Kidney (tissue), 14 donors: ENCODE measurements around the gene MAP3K1. TPM values are rescaled to one million over a fixed set of nuclear protein-coding genes. Genes with fewer than 3 reads are reported as not detected.

Experiments
- DNase-seq, 5 donors: peaks; one replicate each; pipeline ENCODE4 v3.0.0-alpha.2; 2013 to 2020
- FAIRE-seq: peaks from 2 replicates; lab custom pipeline; 2012; peaks lifted over from hg19 to GRCh38; lab: Jason Lieb, UNC
- H3K27ac ChIP-seq, 2 donors: one replicate each; pipeline ENCODE4 v1.7.0; 2013; ENCODE audit warnings: low read depth in 2 of 2, low read length in 2 of 2, inconsistent platforms in 1 of 2
- H3K27me3 ChIP-seq: one replicate; pipeline ENCODE4 v1.7.1; 2013; ENCODE audit warnings: low read length, inconsistent platforms; ENCODE audit not compliant: control insufficient read depth, insufficient read depth
- H3K36me3 ChIP-seq, 3 donors: one replicate each; pipeline versions ENCODE4 v1.7.0 to v1.7.1; 2013; ENCODE audit warnings: low read length in 3 of 3, control low read depth in 1 of 3, inconsistent platforms in 1 of 3; ENCODE audit not compliant: insufficient read depth in 3 of 3, control insufficient read depth in 2 of 3
- H3K4me1 ChIP-seq, 3 donors: one replicate each; pipeline versions ENCODE4 v1.7.0 to v1.7.1; 2013; ENCODE audit warnings: low read length in 3 of 3, inconsistent platforms in 1 of 3, low read depth in 1 of 3; ENCODE audit not compliant: control insufficient read depth in 2 of 3, insufficient read depth in 2 of 3
- H3K4me3 ChIP-seq, 3 donors: one replicate each; pipeline versions ENCODE4 v1.7.0 to v1.8.1; 2013; ENCODE audit warnings: low read length in 3 of 3, control low read depth in 1 of 3, inconsistent platforms in 1 of 3
- H3K9ac ChIP-seq, 3 donors: one replicate each; pipeline versions ENCODE4 v1.7.0 to v1.7.1; 2013; ENCODE audit warnings: low read length in 3 of 3, control low read depth in 1 of 3, inconsistent platforms in 1 of 3
- H3K9me3 ChIP-seq, 3 donors: one replicate each; pipeline versions ENCODE4 v1.7.0 to v1.7.1; 2013; ENCODE audit warnings: low read length in 3 of 3, control low read depth in 1 of 3, inconsistent platforms in 1 of 3; ENCODE audit not compliant: control insufficient read depth in 2 of 3, insufficient read depth in 1 of 3
- CTCF ChIP-seq: IDR thresholded peaks from 3 replicates; pipeline ENCODE4 v1.5.1; 2012; ENCODE audit warnings: mild to moderate bottlenecking, moderate library complexity, borderline replicate concordance; ENCODE audit not compliant: insufficient read depth; ENCODE audit errors: extremely low read depth
- intact Hi-C: fragments of 100-400 bp; cut with DNase I; formaldehyde crosslinking; loops from one replicate; pipeline ENCODE4 v1.11.1; 2022
- polyA plus RNA-seq: library from polyadenylated mRNA; stranded (reverse); fragments of 350-450 nt; fragmentation: Illumina TruSeq; extraction: RNeasy Lipid Tissue Mini Kit (QIAGEN cat#74804); gene quantifications from one replicate; pipeline ENCODE4 v1.2.3, GENCODE V29; 2014; ENCODE audit warnings: low read depth, low replicate concordance; ENCODE audit not compliant: insufficient read depth
- total RNA-seq: library from RNA; stranded (reverse); fragmentation: NEBNext Ultra II Directional; extraction: Animal tissue kit (Norgen Biotek cat#: 25700); gene quantifications from one replicate; pipeline ENCODE4 v1.2.1, GENCODE V29; 2021
- donor health status: control.
- donor health status: control.
- donor health status: control.
- donor health status: control.
- donor health status: control.
- donor health status: DM: yes; HTN: yes; CAD: no.
- donor health status: Normal renal cell carcinoma (clear cell type).

MAP3K1 gene
- total and polyA plus RNA-seq, 2 donors from 2014 or later: 8.1 to 64.0 TPM

DNA sequence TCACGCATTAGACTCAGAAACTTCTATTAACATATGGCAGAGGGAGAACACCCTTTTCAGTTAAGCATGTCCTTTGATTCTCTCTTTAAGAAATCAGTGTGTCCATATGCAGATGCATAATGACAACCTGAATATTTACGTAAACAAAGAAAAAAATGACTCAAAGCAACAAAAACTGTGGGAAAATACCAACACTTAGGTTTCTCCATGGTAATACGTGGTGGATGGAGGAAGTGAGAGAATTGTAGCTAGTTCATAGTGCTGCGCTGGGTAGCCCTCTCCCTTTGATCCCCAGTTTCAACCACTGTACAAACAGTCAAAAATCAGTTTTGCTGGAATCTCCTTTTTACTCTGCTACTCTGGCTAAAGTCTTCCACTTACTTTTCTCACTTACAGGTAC is 2.0 kb upstream of the MAP3K1 start:
- DNase-seq: no peak
- FAIRE-seq: no peak
- intact Hi-C loops: no loop called here
- no peak for TF ChIP-seq CTCF
- Histone ChIP-seq H3K27me3 (no peaks in the 10 kb centered on the region), H3K36me3 (no peaks in the 10 kb centered on the region), H3K9me3 (no peaks in the 10 kb centered on the region), H3K9ac (no peak overlapping the region), H3K4me1 (peaks cover 0 to 4% (median 0%) of the 10 kb centered on the region in 3 donors), H3K4me3 (peak overlapping the region in 1 of 3 donors; percentile 89), H3K27ac (no peak overlapping the region)

GRCh38 chr5:56814361-56814962 is 887 bp upstream of the MAP3K1 start:
- H3K4me3 ChIP-seq: peak overlapping the region; percentile 62 to 89 (median 68)
- FAIRE-seq: no peak
- no peak for TF ChIP-seq CTCF
- H3K27ac ChIP-seq: peak overlapping the region; percentile 80 to 94
- no peaks in the 10 kb centered on the region for H3K27me3 ChIP-seq
- no peaks in the 10 kb centered on the region for H3K9me3 ChIP-seq
- H3K9ac ChIP-seq: peak overlapping the region; percentile 9 to 90 (median 63)
- peak; percentile 62 to 86 (median 76) for DNase-seq
- H3K36me3 ChIP-seq: no peaks in the 10 kb centered on the region
- H3K4me1 ChIP-seq: peaks cover 3 to 11% (median 4%) of the 10 kb centered on the region in 3 donors
- intact Hi-C loops: no loop called here

DNA sequence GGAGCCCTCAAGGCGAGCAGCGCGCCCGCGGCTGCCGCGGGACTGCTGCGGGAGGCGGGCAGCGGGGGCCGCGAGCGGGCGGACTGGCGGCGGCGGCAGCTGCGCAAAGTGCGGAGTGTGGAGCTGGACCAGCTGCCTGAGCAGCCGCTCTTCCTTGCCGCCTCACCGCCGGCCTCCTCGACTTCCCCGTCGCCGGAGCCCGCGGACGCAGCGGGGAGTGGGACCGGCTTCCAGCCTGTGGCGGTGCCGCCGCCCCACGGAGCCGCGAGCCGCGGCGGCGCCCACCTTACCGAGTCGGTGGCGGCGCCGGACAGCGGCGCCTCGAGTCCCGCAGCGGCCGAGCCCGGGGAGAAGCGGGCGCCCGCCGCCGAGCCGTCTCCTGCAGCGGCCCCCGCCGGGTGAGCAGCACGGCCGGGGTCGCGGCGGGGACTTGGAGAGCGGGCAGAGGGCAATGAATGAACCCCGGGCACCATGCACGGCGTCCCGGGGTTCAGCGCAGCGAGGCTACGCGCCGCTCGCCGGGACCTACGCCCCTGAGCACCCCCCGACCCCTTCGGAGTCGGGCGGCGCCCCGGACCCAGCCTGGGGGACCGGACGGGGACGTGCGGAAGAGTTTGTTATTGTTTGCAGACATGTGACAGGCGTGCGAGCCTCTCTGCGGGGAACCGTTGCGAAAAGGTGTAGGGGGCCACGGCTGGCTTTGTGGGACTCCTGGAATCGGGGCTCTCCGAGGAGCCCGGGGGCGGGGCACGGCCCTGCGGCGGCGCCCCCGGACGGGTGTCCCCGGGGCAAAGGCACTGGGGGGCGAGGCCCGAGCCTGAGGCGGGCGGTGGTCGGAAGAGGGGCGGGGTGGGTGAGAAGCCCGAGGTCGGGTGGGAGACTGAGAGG is 553 bp downstream of the MAP3K1 start:
- H3K27me3 ChIP-seq: no peaks in the 10 kb centered on the region
- peak overlapping the region; percentile 80 to 95 (median 94) for H3K4me3 ChIP-seq
- H3K9me3 ChIP-seq: no peaks in the 10 kb centered on the region
- DNase-seq (peak; percentile 44 to 88 (median 60)), FAIRE-seq (no peak)
- no peak for TF ChIP-seq CTCF
- peaks cover 3 to 18% (median 4%) of the 10 kb centered on the region in 3 donors for H3K4me1 ChIP-seq
- H3K27ac ChIP-seq: peak overlapping the region; percentile 80 to 90
- intact Hi-C loops: no loop called here
- H3K36me3 ChIP-seq: no peaks in the 10 kb centered on the region
- peak overlapping the region; percentile 53 to 85 (median 81) for H3K9ac ChIP-seq
